ENCODE data around the gene TFPT. TPM values are rescaled to one million over a fixed set of nuclear protein-coding genes. Genes with fewer than 3 reads are reported as not detected.

Gene TFPT
- total RNA-seq, 1 donor from 2014 or later = 29.4 TPM

DNA sequence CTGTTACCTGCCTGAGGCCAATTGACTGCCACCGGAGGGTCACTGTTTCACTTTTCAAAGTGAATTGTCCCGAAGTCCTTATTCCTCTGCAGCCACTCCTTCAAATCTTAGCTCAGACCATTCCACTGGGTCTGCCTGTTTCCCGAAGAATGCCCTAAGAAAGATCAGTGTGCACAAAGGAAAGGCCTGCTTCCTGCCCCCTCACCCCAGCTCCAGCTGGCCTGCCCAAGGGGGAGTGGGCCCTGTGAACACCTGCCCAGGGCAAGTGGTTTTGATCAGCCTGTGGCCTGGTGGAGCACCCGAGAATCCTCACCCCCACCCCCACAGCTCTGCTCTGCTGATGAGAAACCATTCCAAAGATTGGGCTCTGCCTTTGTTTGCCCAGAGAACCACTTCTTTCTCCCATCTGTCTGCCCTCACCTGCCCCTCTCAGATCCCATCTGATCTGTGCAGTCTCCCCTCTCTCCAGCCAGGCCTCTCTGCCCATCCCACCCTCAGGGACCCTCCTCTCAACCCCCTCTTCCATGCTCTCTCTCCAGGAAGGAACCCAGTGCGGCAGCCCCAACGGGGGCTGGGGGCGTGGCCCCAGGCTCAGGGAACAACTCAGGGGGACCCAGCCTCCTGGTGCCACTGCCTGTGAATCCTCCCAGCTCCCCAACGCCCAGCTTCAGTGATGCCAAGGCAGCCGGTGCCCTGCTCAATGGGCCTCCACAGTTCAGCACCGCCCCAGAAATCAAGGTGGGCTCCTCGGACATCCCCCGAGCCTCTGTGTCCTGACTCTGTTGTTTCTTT is 33.8 kb upstream of the TFPT start:
- no peaks in the 10 kb centered on the region for H3K27me3 Mint-ChIP-seq (ENCODE audit: unreplicated experiment)
- peaks cover 51% of the 10 kb centered on the region for H3K36me3 Mint-ChIP-seq (ENCODE audit: unreplicated experiment)
- H3K4me3 Mint-ChIP-seq (ENCODE audit: unreplicated experiment) = no peak overlapping the region
- no peaks in the 10 kb centered on the region for H3K9me3 Mint-ChIP-seq (ENCODE audit: unreplicated experiment)
- peaks cover 7% of the 10 kb centered on the region for H3K4me1 Mint-ChIP-seq (ENCODE audit: unreplicated experiment)
- no peak overlapping the region for H3K27ac Mint-ChIP-seq (ENCODE audit: unreplicated experiment)
- TF ChIP-seq, protein P1, sequence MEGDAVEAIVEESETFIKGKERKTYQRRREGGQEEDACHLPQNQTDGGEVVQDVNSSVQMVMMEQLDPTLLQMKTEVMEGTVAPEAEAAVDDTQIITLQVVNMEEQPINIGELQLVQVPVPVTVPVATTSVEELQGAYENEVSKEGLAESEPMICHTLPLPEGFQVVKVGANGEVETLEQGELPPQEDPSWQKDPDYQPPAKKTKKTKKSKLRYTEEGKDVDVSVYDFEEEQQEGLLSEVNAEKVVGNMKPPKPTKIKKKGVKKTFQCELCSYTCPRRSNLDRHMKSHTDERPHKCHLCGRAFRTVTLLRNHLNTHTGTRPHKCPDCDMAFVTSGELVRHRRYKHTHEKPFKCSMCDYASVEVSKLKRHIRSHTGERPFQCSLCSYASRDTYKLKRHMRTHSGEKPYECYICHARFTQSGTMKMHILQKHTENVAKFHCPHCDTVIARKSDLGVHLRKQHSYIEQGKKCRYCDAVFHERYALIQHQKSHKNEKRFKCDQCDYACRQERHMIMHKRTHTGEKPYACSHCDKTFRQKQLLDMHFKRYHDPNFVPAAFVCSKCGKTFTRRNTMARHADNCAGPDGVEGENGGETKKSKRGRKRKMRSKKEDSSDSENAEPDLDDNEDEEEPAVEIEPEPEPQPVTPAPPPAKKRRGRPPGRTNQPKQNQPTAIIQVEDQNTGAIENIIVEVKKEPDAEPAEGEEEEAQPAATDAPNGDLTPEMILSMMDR (IDR thresholded peaks at IDR 0.05) = no peak
- no peak for DNase-seq (ENCODE audit: extremely low spot score, unreplicated experiment)

DNA sequence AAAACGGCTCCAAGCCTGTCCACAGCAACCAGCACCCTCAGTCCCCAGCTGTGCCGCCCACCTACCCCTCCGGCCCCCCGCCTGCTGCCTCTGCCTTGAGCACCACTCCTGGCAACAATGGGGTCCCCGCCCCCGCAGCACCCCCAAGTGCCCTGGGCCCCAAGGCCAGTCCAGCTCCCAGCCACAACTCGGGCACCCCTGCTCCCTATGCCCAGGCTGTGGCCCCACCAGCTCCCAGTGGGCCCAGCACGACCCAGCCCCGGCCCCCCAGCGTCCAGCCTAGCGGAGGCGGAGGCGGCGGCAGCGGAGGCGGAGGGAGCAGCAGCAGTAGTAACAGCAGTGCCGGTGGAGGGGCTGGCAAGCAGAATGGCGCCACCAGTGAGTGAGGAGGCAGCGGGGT is 32.7 kb upstream of the TFPT start:
- H3K9me3 Mint-ChIP-seq (ENCODE audit: unreplicated experiment) = no peaks in the 10 kb centered on the region
- no peaks in the 10 kb centered on the region for H3K27me3 Mint-ChIP-seq (ENCODE audit: unreplicated experiment)
- TF ChIP-seq, protein P1 (IDR thresholded peaks at IDR 0.05) = no peak
- no peak for DNase-seq (ENCODE audit: extremely low spot score, unreplicated experiment)
- no peak overlapping the region for H3K4me3 Mint-ChIP-seq (ENCODE audit: unreplicated experiment)
- H3K4me1 Mint-ChIP-seq (ENCODE audit: unreplicated experiment) = peaks cover 2% of the 10 kb centered on the region
- peaks cover 53% of the 10 kb centered on the region for H3K36me3 Mint-ChIP-seq (ENCODE audit: unreplicated experiment)
- no peak overlapping the region for H3K27ac Mint-ChIP-seq (ENCODE audit: unreplicated experiment)

- H3K4me3 Mint-ChIP-seq (ENCODE audit: unreplicated experiment) = no peak overlapping the region
- no peak overlapping the region for H3K27ac Mint-ChIP-seq (ENCODE audit: unreplicated experiment)
- TF ChIP-seq, protein P1 (IDR thresholded peaks at IDR 0.05) = no peak
- no peaks in the 10 kb centered on the region for H3K9me3 Mint-ChIP-seq (ENCODE audit: unreplicated experiment)
- no peaks in the 10 kb centered on the region for H3K4me1 Mint-ChIP-seq (ENCODE audit: unreplicated experiment)
- DNase-seq (ENCODE audit: extremely low spot score, unreplicated experiment) = no peak
- H3K36me3 Mint-ChIP-seq (ENCODE audit: unreplicated experiment) = peaks cover 53% of the 10 kb centered on the region
- no peaks in the 10 kb centered on the region for H3K27me3 Mint-ChIP-seq (ENCODE audit: unreplicated experiment)
These were observed 32.2 kb upstream of the TFPT start for GRCh38 chr19:54147676-54148075.

GRCh38 chr19:54145541-54146158 is 30.2 kb upstream of the TFPT start:
- H3K27me3 Mint-ChIP-seq (ENCODE audit: unreplicated experiment) = no peaks in the 10 kb centered on the region
- no peak overlapping the region for H3K4me3 Mint-ChIP-seq (ENCODE audit: unreplicated experiment)
- H3K4me1 Mint-ChIP-seq (ENCODE audit: unreplicated experiment) = peaks cover 3% of the 10 kb centered on the region
- TF ChIP-seq, protein P1 (IDR thresholded peaks at IDR 0.05) = no peak
- DNase-seq (ENCODE audit: extremely low spot score, unreplicated experiment) = no peak
- H3K27ac Mint-ChIP-seq (ENCODE audit: unreplicated experiment) = no peak overlapping the region
- H3K9me3 Mint-ChIP-seq (ENCODE audit: unreplicated experiment) = no peaks in the 10 kb centered on the region
- peaks cover 48% of the 10 kb centered on the region for H3K36me3 Mint-ChIP-seq (ENCODE audit: unreplicated experiment)

GRCh38 chr19:54142166-54142780 is 26.8 kb upstream of the TFPT start:
- Mint-ChIP-seq H3K4me3 (ENCODE audit: unreplicated experiment) (no peak overlapping the region), H3K27me3 (ENCODE audit: unreplicated experiment) (no peaks in the 10 kb centered on the region), H3K27ac (ENCODE audit: unreplicated experiment) (no peak overlapping the region), H3K36me3 (ENCODE audit: unreplicated experiment) (peaks cover 32% of the 10 kb centered on the region), H3K4me1 (ENCODE audit: unreplicated experiment) (peaks cover 21% of the 10 kb centered on the region), H3K9me3 (ENCODE audit: unreplicated experiment) (no peaks in the 10 kb centered on the region)
- DNase-seq (ENCODE audit: extremely low spot score, unreplicated experiment) = no peak
- TF ChIP-seq, protein P1 (IDR thresholded peaks at IDR 0.05) = no peak

All from osteocyte (in vitro differentiated cells).